Endothelial cell of umbilical vein (primary cell): ENCODE data around the gene ARHGEF40.

ENCODE experiments used
- EZH2 ChIP-seq: IDR thresholded peaks from 2 replicates; pipeline ENCODE4 v1.6.1; 2012; ENCODE audit warnings: borderline replicate concordance, low read depth, mild to moderate bottlenecking, moderate library complexity, low read length, inconsistent platforms; ENCODE audit not compliant: severe bottlenecking
- FOS ChIP-seq: IDR thresholded peaks from 2 replicates; pipeline ENCODE4 v1.6.1; 2011; ENCODE audit warnings: mild to moderate bottlenecking, low read length, moderate library complexity, borderline replicate concordance; ENCODE audit not compliant: insufficient read depth
- JUN ChIP-seq: IDR thresholded peaks from 2 replicates; pipeline ENCODE4 v1.6.1; 2011; ENCODE audit warnings: borderline replicate concordance, low read depth; ENCODE audit not compliant: insufficient read length, insufficient read depth
- MAX ChIP-seq: IDR thresholded peaks from 2 replicates; pipeline ENCODE4 v1.6.1; 2011; ENCODE audit not compliant: insufficient read depth, insufficient read length
- POLR2A ChIP-seq: IDR thresholded peaks from 2 replicates; pipeline ENCODE4 v1.6.1; 2012; ENCODE audit warnings: low read depth, mild to moderate bottlenecking, control low read depth, low read length
- POLR2AphosphoS5 ChIP-seq: IDR thresholded peaks from 2 replicates; pipeline ENCODE4 v1.6.1; 2012; ENCODE audit warnings: low read depth, mild to moderate bottlenecking, control low read depth, low read length, moderate library complexity; ENCODE audit not compliant: insufficient read depth
- TF ChIP-seq, protein P1 (sequence below), 2 donors: IDR thresholded peaks; 1 replicate in 1 of 2; 2 replicates in 1 of 2; pipeline ENCODE4 v1.5.1; 2011; ENCODE audit warnings: low read length in 2 of 2, mild to moderate bottlenecking in 2 of 2, moderate library complexity in 2 of 2, control low read depth in 1 of 2, inconsistent platforms in 1 of 2, low read depth in 1 of 2; ENCODE audit not compliant: insufficient read depth in 1 of 2; ENCODE audit errors: extremely low read depth in 1 of 2

DNA sequence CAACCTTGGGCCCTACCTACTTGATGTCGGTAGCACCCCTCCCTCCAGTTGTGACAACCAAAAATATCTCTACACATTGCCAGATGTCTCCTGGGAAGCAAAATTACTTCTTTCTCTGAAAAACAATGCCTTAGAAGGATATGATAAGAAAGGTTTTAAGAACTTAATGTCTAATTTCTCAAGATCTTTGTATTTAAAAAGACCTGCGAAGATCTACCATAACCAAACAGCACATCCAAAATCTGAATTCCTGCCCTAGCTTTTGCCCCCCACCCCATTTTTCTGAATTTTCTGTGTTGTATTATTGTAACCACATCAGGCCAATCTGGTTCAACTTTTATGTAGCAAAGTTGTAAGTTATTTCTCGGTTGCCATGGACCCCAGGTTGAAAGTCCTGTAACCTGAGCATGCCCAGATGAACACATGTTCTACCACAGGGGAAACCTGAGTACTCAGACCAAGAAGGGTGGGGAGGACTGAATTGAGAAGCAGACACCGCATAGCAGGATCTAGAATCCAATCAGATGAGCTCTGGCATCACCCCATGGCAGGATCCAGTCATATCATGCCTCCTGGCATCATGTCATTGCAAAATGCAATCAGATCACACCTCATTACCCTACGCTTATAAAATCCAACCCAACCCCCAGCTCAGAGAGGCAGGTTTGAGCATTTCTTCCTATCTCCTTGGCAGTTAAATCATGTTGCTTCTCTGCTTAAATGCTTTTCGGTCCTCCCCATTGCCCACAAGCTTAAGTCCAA is 39.5 kb downstream of the ARHGEF40 start:
- TF ChIP-seq, protein P1, sequence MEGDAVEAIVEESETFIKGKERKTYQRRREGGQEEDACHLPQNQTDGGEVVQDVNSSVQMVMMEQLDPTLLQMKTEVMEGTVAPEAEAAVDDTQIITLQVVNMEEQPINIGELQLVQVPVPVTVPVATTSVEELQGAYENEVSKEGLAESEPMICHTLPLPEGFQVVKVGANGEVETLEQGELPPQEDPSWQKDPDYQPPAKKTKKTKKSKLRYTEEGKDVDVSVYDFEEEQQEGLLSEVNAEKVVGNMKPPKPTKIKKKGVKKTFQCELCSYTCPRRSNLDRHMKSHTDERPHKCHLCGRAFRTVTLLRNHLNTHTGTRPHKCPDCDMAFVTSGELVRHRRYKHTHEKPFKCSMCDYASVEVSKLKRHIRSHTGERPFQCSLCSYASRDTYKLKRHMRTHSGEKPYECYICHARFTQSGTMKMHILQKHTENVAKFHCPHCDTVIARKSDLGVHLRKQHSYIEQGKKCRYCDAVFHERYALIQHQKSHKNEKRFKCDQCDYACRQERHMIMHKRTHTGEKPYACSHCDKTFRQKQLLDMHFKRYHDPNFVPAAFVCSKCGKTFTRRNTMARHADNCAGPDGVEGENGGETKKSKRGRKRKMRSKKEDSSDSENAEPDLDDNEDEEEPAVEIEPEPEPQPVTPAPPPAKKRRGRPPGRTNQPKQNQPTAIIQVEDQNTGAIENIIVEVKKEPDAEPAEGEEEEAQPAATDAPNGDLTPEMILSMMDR (IDR thresholded peaks at IDR 0.05; ENCODE audit: extremely low read depth in 1 of 2, insufficient read depth in 1 of 2, low read depth in 1 of 2, low read length in 2 of 2), result no peak
- no peak for TF ChIP-seq FOS
- no peak for TF ChIP-seq EZH2
- no peak for TF ChIP-seq POLR2A
- TF ChIP-seq POLR2AphosphoS5, result no peak
- no peak for TF ChIP-seq JUN
- no peak for TF ChIP-seq MAX
